ENCODE results near the gene STIM1. TPM values are rescaled to one million over a fixed set of nuclear protein-coding genes. Genes with fewer than 3 reads are reported as not detected.

STIM1 gene
- total RNA-seq, 1 experiment from 2014 or later: 55.1 TPM

DNA sequence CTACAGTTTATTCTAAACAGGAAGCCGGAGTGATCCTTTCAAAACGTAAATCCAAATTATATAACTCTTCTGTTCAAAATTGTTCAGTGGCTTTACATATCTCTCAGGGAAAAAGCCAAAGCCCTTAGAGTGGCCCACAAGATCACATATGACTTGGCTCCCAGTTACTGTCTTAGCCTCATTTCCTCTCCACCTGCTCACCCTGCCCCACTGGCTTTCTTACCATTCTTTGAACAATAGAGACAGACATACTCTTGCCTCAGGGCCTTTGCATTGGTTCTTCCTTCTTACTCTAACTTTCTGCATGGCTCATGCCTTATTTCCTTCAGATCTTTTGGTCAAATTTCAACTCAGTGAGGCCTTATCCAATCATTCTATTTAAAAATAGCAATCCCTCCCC lies 52.1 kb downstream of the STIM1 start:
- Histone ChIP-seq H3K9me3 (no peaks in the 10 kb centered on the region), H3K4me1 (peaks cover 36% of the 10 kb centered on the region), H3K27me3 (replicated peaks; ENCODE audit: control insufficient read depth, insufficient read depth, low read length) (no peaks in the 10 kb centered on the region), H3K36me3 (ENCODE audit: control insufficient read depth, insufficient read depth, low read length) (no peaks in the 10 kb centered on the region; the same call in none of the 2 replicates), H3K4me3 (ENCODE audit: low read depth, low read length) (no peak overlapping the region)
- H3K4me3 Mint-ChIP-seq (ENCODE audit: unreplicated experiment): no peak overlapping the region
- peaks cover 40% of the 10 kb centered on the region for H3K4me1 Mint-ChIP-seq (ENCODE audit: low read depth, unreplicated experiment)
- CTCF ChIA-PET: no interaction called here
- TF ChIP-seq, protein P1, sequence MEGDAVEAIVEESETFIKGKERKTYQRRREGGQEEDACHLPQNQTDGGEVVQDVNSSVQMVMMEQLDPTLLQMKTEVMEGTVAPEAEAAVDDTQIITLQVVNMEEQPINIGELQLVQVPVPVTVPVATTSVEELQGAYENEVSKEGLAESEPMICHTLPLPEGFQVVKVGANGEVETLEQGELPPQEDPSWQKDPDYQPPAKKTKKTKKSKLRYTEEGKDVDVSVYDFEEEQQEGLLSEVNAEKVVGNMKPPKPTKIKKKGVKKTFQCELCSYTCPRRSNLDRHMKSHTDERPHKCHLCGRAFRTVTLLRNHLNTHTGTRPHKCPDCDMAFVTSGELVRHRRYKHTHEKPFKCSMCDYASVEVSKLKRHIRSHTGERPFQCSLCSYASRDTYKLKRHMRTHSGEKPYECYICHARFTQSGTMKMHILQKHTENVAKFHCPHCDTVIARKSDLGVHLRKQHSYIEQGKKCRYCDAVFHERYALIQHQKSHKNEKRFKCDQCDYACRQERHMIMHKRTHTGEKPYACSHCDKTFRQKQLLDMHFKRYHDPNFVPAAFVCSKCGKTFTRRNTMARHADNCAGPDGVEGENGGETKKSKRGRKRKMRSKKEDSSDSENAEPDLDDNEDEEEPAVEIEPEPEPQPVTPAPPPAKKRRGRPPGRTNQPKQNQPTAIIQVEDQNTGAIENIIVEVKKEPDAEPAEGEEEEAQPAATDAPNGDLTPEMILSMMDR (IDR thresholded peaks at IDR 0.05; ENCODE audit: insufficient read depth in 1 of 2, low read depth in 1 of 2, low read length in 1 of 2, severe bottlenecking in 1 of 2, unreplicated experiment in 1 of 2): no peak
- no peaks in the 10 kb centered on the region for H3K27me3 Mint-ChIP-seq (ENCODE audit: insufficient read depth, unreplicated experiment)
- peaks cover 7% of the 10 kb centered on the region for H3K36me3 Mint-ChIP-seq (ENCODE audit: insufficient read depth, unreplicated experiment)
- H3K27ac Mint-ChIP-seq (ENCODE audit: unreplicated experiment): peak overlapping the region; percentile 16
- H3K9me3 Mint-ChIP-seq (ENCODE audit: unreplicated experiment): no peaks in the 10 kb centered on the region
- BruUV-seq (replicated peaks): no TSS peak
- POLR2A ChIA-PET: no interaction called here
- intact Hi-C loops (cut with micrococcal nuclease; ENCODE audit: unreplicated experiment): no loop called here
- DNase-seq: no peak

DNA sequence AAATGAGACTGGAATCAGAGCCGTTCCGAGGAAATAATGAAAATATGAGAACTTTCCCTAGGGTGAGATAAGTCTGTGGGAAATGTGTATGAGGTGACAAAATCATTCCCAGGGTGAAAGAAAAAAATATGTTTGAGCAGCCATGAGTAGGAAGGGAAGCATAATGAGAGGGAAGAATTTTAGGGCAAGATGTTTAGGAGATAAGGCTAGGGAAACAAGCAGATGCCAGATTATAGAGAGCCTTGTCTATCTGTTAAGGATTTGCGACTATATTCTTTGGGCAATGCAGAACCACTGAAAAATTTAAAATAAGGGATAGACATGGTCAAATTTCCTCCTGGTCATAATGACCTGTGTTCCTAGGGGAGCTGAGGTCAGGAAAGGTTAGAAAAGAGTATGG lies 54.4 kb downstream of the STIM1 start:
- Mint-ChIP-seq H3K36me3 (ENCODE audit: insufficient read depth, unreplicated experiment) (peaks cover 9% of the 10 kb centered on the region), H3K27ac (ENCODE audit: unreplicated experiment) (no peak overlapping the region), H3K4me3 (ENCODE audit: unreplicated experiment) (no peak overlapping the region), H3K9me3 (ENCODE audit: unreplicated experiment) (no peaks in the 10 kb centered on the region), H3K4me1 (ENCODE audit: low read depth, unreplicated experiment) (peaks cover 39% of the 10 kb centered on the region), H3K27me3 (ENCODE audit: insufficient read depth, unreplicated experiment) (no peaks in the 10 kb centered on the region)
- DNase-seq: no peak
- POLR2A ChIA-PET: no interaction called here
- H3K4me3 ChIP-seq (ENCODE audit: low read depth, low read length): no peak overlapping the region
- no peaks in the 10 kb centered on the region for H3K9me3 ChIP-seq
- intact Hi-C loops (cut with micrococcal nuclease; ENCODE audit: unreplicated experiment): no loop called here
- TF ChIP-seq, protein P1 (IDR thresholded peaks at IDR 0.05; ENCODE audit: insufficient read depth in 1 of 2, low read depth in 1 of 2, low read length in 1 of 2, severe bottlenecking in 1 of 2, unreplicated experiment in 1 of 2): no peak
- peaks cover 27% of the 10 kb centered on the region for H3K4me1 ChIP-seq
- H3K36me3 ChIP-seq (ENCODE audit: control insufficient read depth, insufficient read depth, low read length): no peaks in the 10 kb centered on the region; the same call in none of the 2 replicates
- BruUV-seq (replicated peaks): no TSS peak
- CTCF ChIA-PET: interaction anchor here (0.6 kb wide), 1 partner anchor 108 kb away, joined by 3 read pairs; no protein-coding TSS in a partner anchor
- H3K27me3 ChIP-seq (replicated peaks; ENCODE audit: control insufficient read depth, insufficient read depth, low read length): no peaks in the 10 kb centered on the region

- Histone ChIP-seq H3K27me3 (replicated peaks; ENCODE audit: control insufficient read depth, insufficient read depth, low read length) (no peaks in the 10 kb centered on the region), H3K4me1 (peaks cover 6% of the 10 kb centered on the region), H3K4me3 (ENCODE audit: low read depth, low read length) (no peak overlapping the region), H3K36me3 (ENCODE audit: control insufficient read depth, insufficient read depth, low read length) (no peaks in the 10 kb centered on the region; the same call in none of the 2 replicates), H3K9me3 (no peaks in the 10 kb centered on the region)
- Mint-ChIP-seq H3K9me3 (ENCODE audit: unreplicated experiment) (no peaks in the 10 kb centered on the region), H3K36me3 (ENCODE audit: insufficient read depth, unreplicated experiment) (peaks cover 6% of the 10 kb centered on the region), H3K27ac (ENCODE audit: unreplicated experiment) (no peak overlapping the region), H3K27me3 (ENCODE audit: insufficient read depth, unreplicated experiment) (no peaks in the 10 kb centered on the region), H3K4me3 (ENCODE audit: unreplicated experiment) (no peak overlapping the region), H3K4me1 (ENCODE audit: low read depth, unreplicated experiment) (peaks cover 24% of the 10 kb centered on the region)
- no TSS peak for BruUV-seq (replicated peaks)
- TF ChIP-seq, protein P1 (IDR thresholded peaks at IDR 0.05; ENCODE audit: insufficient read depth in 1 of 2, low read depth in 1 of 2, low read length in 1 of 2, severe bottlenecking in 1 of 2, unreplicated experiment in 1 of 2): no peak
- intact Hi-C loops (cut with micrococcal nuclease; ENCODE audit: unreplicated experiment): no loop called here
- ChIA-PET POLR2A (interaction anchor here (0.6 kb wide), 1 partner anchor 70 kb away, joined by 3 read pairs; no protein-coding TSS in a partner anchor), CTCF (interaction anchor here (0.6 to 1.5 kb wide), 2 partner anchors 57 to 71 kb away, joined by 3 to 4 read pairs; partner anchors contain the start of gene STIM1)
- DNase-seq: no peak
Measured at GRCh38 chr11:3911908-3912505, 56.5 kb downstream of the STIM1 start.

Measured in Caco-2 (cell line).